HepG2 (cell line): ENCODE results near the gene ABCD1. TPM values are rescaled to one million over a fixed set of nuclear protein-coding genes. Genes with fewer than 3 reads are reported as not detected.

Experiments
- ATAC-seq: fragments of 200-7000 bp; cut with Tn5 transposase; 3 replicates; pipeline ENCODE4 v1.9.1; 2020; ENCODE audit warnings: mild to moderate bottlenecking, moderate library complexity
- BruUV-seq: library from RNA; stranded (reverse); fragments of 400-500 nt; replicated peaks from 2 replicates; lab custom pipeline; 2021; lab: Mats Ljungman, UMichigan
- CTCF ChIA-PET: fragments of 300-600 bp; formaldehyde crosslinking; extraction: SDS; loops from one replicate; lab custom pipeline; 2021; ENCODE audit warnings: low total read pairs, inconsistent platforms, low intra/inter-chr PET ratio; lab: Yijun Ruan, JAX
- POLR2A ChIA-PET: fragments of 350-600 bp; sonication (Branson Sonifier 250); formaldehyde crosslinking; loops from one replicate; lab custom pipeline; 2020; ENCODE audit warnings: antibody characterized with exemption, inconsistent platforms; lab: Yijun Ruan, JAX
- DNase-seq: peaks from one replicate; pipeline ENCODE4 v3.0.0-alpha.2; 2015; ENCODE audit warnings: low spot score
- FAIRE-seq: peaks from 3 replicates; lab custom pipeline; 2011; peaks lifted over from hg19 to GRCh38; lab: Jason Lieb, UNC
- H2AFZ ChIP-seq: one replicate; pipeline ENCODE4 v1.6.1; 2011; ENCODE audit warnings: low read length, inconsistent platforms
- H3K27ac ChIP-seq: fragments of 300-600 bp; 3 replicates; pipeline ENCODE4 v1.8.0; 2011; ENCODE audit warnings: mixed run types, mild to moderate bottlenecking, mixed read lengths, low read length, inconsistent platforms; ENCODE audit not compliant: insufficient read depth; ENCODE audit errors: extremely low read length
- H3K27me3 ChIP-seq, 2 experiments: fragments of 200-600 bp in 1 of 2; 2 replicates in 1 of 2; 3 replicates in 1 of 2; pipeline versions ENCODE4 v1.6.0 to v1.8.0; 2011; ENCODE audit warnings: low read length in 2 of 2, mild to moderate bottlenecking in 2 of 2, moderate library complexity in 2 of 2, inconsistent platforms in 1 of 2; ENCODE audit not compliant: insufficient read depth in 2 of 2, control insufficient read depth in 1 of 2
- H3K36me3 ChIP-seq, 2 experiments: fragments of 200-600 bp in 1 of 2; replicated peaks in 1 of 2; 2 replicates in 1 of 2; 3 replicates in 1 of 2; pipeline versions ENCODE4 v1.5.1 to v1.8.0; 2011; ENCODE audit warnings: low read length in 2 of 2, inconsistent platforms in 1 of 2; ENCODE audit not compliant: insufficient read depth in 2 of 2, control insufficient read depth in 1 of 2
- H3K4me1 ChIP-seq: 2 replicates; pipeline ENCODE4 v1.5.1; 2012; ENCODE audit warnings: low read length, inconsistent platforms; ENCODE audit not compliant: insufficient read depth
- H3K4me2 ChIP-seq: 2 replicates; pipeline ENCODE4 v1.6.0; 2011; ENCODE audit warnings: low read depth, low read length, inconsistent platforms
- H3K4me3 ChIP-seq, 3 experiments: fragments of 200-600 bp in 1 of 3; sonication (generic), shearing (Covaris generic) in 1 of 3; replicated peaks in 1 of 3; 2 replicates each; pipeline ENCODE4 v1.5.1; 2011 to 2016; ENCODE audit warnings: low read length in 3 of 3, inconsistent platforms in 2 of 3, low read depth in 2 of 3, mild to moderate bottlenecking in 2 of 3, control low read depth in 1 of 3, mixed read lengths in 1 of 3; ENCODE audit not compliant: insufficient read depth in 1 of 3
- H3K79me2 ChIP-seq: one replicate; pipeline ENCODE4 v1.6.1; 2011; ENCODE audit warnings: low read length, inconsistent platforms; ENCODE audit not compliant: insufficient read depth
- H3K9ac ChIP-seq: 2 replicates; pipeline ENCODE4 v1.6.0; 2011; ENCODE audit warnings: mild to moderate bottlenecking, low read depth, low read length, inconsistent platforms; ENCODE audit not compliant: insufficient read depth
- H3K9me3 ChIP-seq: 2 replicates; pipeline ENCODE4 v1.5.1; 2012; ENCODE audit warnings: mild to moderate bottlenecking, low read length
- H4K20me1 ChIP-seq: 2 replicates; pipeline ENCODE4 v1.6.0; 2011; ENCODE audit warnings: inconsistent platforms, mild to moderate bottlenecking, low read length, moderate library complexity; ENCODE audit not compliant: insufficient read depth
- ERF ChIP-seq: IDR thresholded peaks from 2 replicates; pipeline ENCODE4 v1.6.1; 2018; ENCODE audit warnings: missing biosample characterization, missing genetic modification reagents
- FOXA1 ChIP-seq, 2 experiments: fragments of 450-650 bp in 1 of 2; sonication (generic) in 1 of 2; formaldehyde crosslinking in 1 of 2; IDR thresholded peaks; 2 replicates each; pipeline versions ENCODE4 v1.4.0 to v1.6.1; 2016 to 2020; ENCODE audit warnings: missing genetic modification reagents in 1 of 2
- HINFP ChIP-seq: sonication (generic); formaldehyde crosslinking; IDR thresholded peaks from 2 replicates; pipeline ENCODE4 v1.4.0; 2020; ENCODE audit warnings: low read depth, mild to moderate bottlenecking, missing genetic modification reagents
- HNF1B ChIP-seq: sonication (generic); formaldehyde crosslinking; IDR thresholded peaks from 2 replicates; pipeline ENCODE4 v1.5.1; 2020; ENCODE audit warnings: mild to moderate bottlenecking, moderate library complexity, missing genetic modification reagents
- HOXD1 ChIP-seq: sonication (generic); formaldehyde crosslinking; IDR thresholded peaks from 2 replicates; pipeline ENCODE4 v1.5.0; 2020; ENCODE audit warnings: missing genetic modification reagents
- MTERF4 ChIP-seq: sonication (generic); formaldehyde crosslinking; IDR thresholded peaks from 2 replicates; pipeline ENCODE4 v1.8.0; 2023; ENCODE audit warnings: mild to moderate bottlenecking, missing genetic modification reagents
- MXD1 ChIP-seq: sonication (generic); formaldehyde crosslinking; IDR thresholded peaks from 2 replicates; pipeline ENCODE4 v1.4.0; 2020; ENCODE audit warnings: mild to moderate bottlenecking, missing genetic modification reagents
- SMYD3 ChIP-seq: sonication (generic); formaldehyde crosslinking; IDR thresholded peaks from 2 replicates; pipeline ENCODE4 v1.8.1; 2023; ENCODE audit warnings: mild to moderate bottlenecking, missing genetic modification reagents
- ZNF292 ChIP-seq: sonication (generic); formaldehyde crosslinking; IDR thresholded peaks from 2 replicates; pipeline ENCODE4 v1.8.1; 2022; ENCODE audit warnings: mild to moderate bottlenecking, low read depth, missing genetic modification reagents, borderline replicate concordance
- ZNF510 ChIP-seq: sonication (generic); formaldehyde crosslinking; IDR thresholded peaks from 2 replicates; pipeline ENCODE4 v1.4.0; 2020; ENCODE audit warnings: low read depth, mild to moderate bottlenecking, missing genetic modification reagents
- ZNF572 ChIP-seq: sonication (generic); formaldehyde crosslinking; IDR thresholded peaks from 2 replicates; pipeline ENCODE4 v1.5.1; 2020; ENCODE audit warnings: mild to moderate bottlenecking, missing genetic modification reagents
- ZNF781 ChIP-seq: sonication (generic); formaldehyde crosslinking; IDR thresholded peaks from 2 replicates; pipeline ENCODE4 v1.5.1; 2020; ENCODE audit warnings: borderline replicate concordance, mild to moderate bottlenecking, missing genetic modification reagents; ENCODE audit errors: not compliant biosample characterization
- WGBS: methylation state at CpG from one replicate; pipeline ENCODE4 v1.1.6; 2017; ENCODE audit warnings: low lambda C conversion rate; 5-methylcytosine and 5-hydroxymethylcytosine counted together
- in situ Hi-C: cut with HindIII; loops from 2 replicates; pipeline ENCODE4 v1.10.0; 2017; ENCODE audit warnings: low pct_unique_long_range_greater_than_20kb; ENCODE audit not compliant: extremely low pct_ligation_motif_present
- intact Hi-C: fragments of 100-400 bp; cut with micrococcal nuclease; formaldehyde crosslinking; loops from one replicate; pipeline ENCODE4 v1.10.0; 2022; ENCODE audit not compliant: unreplicated experiment
- polyA plus RNA-seq, 8 experiments: library from polyadenylated mRNA; depleted of rRNA in 3 of 8; stranded (reverse) in 7 of 8; unstranded in 1 of 8; fragments of >200 nt; fragmentation: Illumina TruSeq in 4 of 8; extraction: Trizol in 4 of 8; gene quantifications; 2 replicates each; pipeline versions ENCODE4 v1.2.1 to v1.2.3, GENCODE V29; 2011 to 2016; ENCODE audit warnings: low read depth in 4 of 8, missing spikeins in 1 of 8, mixed read lengths in 1 of 8; ENCODE audit not compliant: insufficient read depth in 1 of 8
- total RNA-seq, 5 experiments: library from RNA; depleted of rRNA; stranded (reverse); fragments of >200 nt; fragmentation: Illumina TruSeq; extraction: Trizol; gene quantifications; 2 replicates each; pipeline ENCODE4 v1.2.3, GENCODE V29; 2016; ENCODE audit warnings: low read depth in 1 of 5

The ABCD1 gene
- total and polyA plus RNA-seq, 2 of the 13 experiments (the other 11 are each of a cell fraction or from before 2014, with no cell fraction given): 11.4 to 15.9 TPM

DNA sequence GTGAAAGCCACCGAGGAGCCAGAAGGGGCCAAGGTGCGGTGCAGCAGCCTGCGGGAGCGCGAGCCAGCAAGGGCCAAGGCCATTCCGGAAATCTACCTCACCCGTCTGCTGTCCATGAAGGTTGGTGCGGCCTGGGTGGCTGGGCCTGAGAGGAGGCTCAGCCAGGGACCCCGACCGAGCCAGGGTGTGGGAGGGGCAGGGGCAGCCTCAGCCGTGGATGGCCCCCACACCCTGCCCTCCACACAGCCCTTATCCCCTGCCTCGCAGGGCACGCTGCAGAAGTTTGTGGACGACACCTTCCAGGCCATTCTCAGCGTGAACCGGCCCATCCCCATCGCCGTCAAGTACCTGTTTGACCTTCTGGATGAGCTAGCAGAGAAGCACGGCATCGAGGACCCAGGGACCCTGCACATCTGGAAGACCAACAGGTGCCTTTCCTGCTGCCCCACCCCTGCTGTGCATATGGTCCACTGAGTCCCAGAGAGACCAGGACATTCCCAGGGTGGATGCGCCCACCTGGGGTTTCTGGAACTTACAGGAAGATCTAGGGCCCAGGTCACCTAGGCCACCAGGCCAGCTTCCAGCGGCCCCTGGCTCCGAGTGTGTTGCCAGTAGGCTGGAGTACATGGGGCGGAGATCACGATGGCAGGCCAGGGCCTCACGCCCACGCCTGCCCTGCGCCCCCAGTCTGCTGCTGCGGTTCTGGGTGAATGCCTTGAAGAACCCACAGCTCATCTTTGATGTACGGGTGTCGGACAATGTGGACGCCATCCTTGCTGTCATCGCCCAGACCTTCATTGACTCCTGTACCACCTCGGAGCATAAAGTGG, 52.8 kb downstream of the ABCD1 start:
- Histone ChIP-seq H3K9ac (no peak overlapping the region), H3K27ac (no peak overlapping the region), H3K36me3 (no peaks in the 10 kb centered on the region), H3K27me3 (no peaks in the 10 kb centered on the region)
- intact Hi-C loops: no loop called here
- POLR2A ChIA-PET: no interaction called here
- TF ChIP-seq HOXD1 (CRISPR knock-in tag) (no peak), ZNF781 (CRISPR knock-in tag) (no peak), MTERF4 (no peak), MXD1 (no peak), ERF (CRISPR knock-in tag) (no peak), FOXA1 (IDR thresholded peaks at IDR 0.05) (no peak), FOXA1 (CRISPR knock-in tag; IDR thresholded peaks at IDR 0.05) (no peak), ZNF292 (no peak), ZNF572 (CRISPR knock-in tag) (no peak), HINFP (CRISPR knock-in tag) (no peak), ZNF510 (CRISPR knock-in tag) (no peak), HNF1B (CRISPR knock-in tag) (no peak), SMYD3 (CRISPR knock-in tag) (no peak)
- TF ChIP-seq, all 625 proteins: peak for 0
- CTCF ChIA-PET: no interaction called here
- Histone ChIP-seq H3K4me3 (no peak overlapping the region), H3K79me2 (no peaks in the 10 kb centered on the region), H3K9me3 (no peaks in the 10 kb centered on the region), H3K4me2 (no peak overlapping the region), H4K20me1 (no peaks in the 10 kb centered on the region), H3K4me1 (no peaks in the 10 kb centered on the region), H2AFZ (no peak overlapping the region)
- no peak for FAIRE-seq
- 97% methylated on average over 5 of the region's 34 CpGs for WGBS
- in situ Hi-C loops: no loop called here
- no peak for DNase-seq
- BruUV-seq: no TSS peak
- no peak for ATAC-seq
